GM19397 (cell line): ENCODE data around the gene KCNH2.
A peak's percentile ranks its signal among the peaks of the same experiment; 100 is the strongest.

Source experiments
- ATAC-seq: cut with Tn5 transposase; IDR thresholded peaks from one replicate; pipeline ENCODE4 v1.9.1; 2021; ENCODE audit warnings: mild to moderate bottlenecking, moderate library complexity; ENCODE audit not compliant: unreplicated experiment

KCNH2 gene

GRCh38 chr7:150962553-150963399 is 15.3 kb downstream of the KCNH2 start:
- ATAC-seq, result peak; percentile 75

GRCh38 chr7:150962290-150962552 is 15.9 kb downstream of the KCNH2 start:
- ATAC-seq, result no peak

GRCh38 chr7:150961510-150962289 is 16.4 kb downstream of the KCNH2 start:
- no peak for ATAC-seq

- no peak for ATAC-seq
Observed at GRCh38 chr7:150959739-150960734, 18.1 kb downstream of the KCNH2 start.

- ATAC-seq, result no peak
Observed at GRCh38 chr7:150959081-150959480, 19.0 kb downstream of the KCNH2 start.

- no peak for ATAC-seq
Observed at GRCh38 chr7:150958597-150958996, 19.5 kb downstream of the KCNH2 start.

- no peak for ATAC-seq
Observed at GRCh38 chr7:150958062-150958552, 20.0 kb downstream of the KCNH2 start.

GRCh38 chr7:150957133-150958020 is 20.7 kb downstream of the KCNH2 start:
- ATAC-seq, result no peak

GRCh38 chr7:150956395-150957132 is 21.6 kb downstream of the KCNH2 start:
- ATAC-seq, result no peak

- no peak for ATAC-seq
Observed at GRCh38 chr7:150955519-150956394, 22.4 kb downstream of the KCNH2 start.

- ATAC-seq, result no peak
Observed at GRCh38 chr7:150954986-150955518, 23.1 kb downstream of the KCNH2 start.

- no peak for ATAC-seq
Observed at GRCh38 chr7:150954201-150954985, 23.7 kb downstream of the KCNH2 start.

- ATAC-seq, result no peak
Observed at GRCh38 chr7:150953061-150953997, 24.8 kb downstream of the KCNH2 start.

- ATAC-seq, result no peak
Observed at GRCh38 chr7:150952331-150953050, 25.6 kb downstream of the KCNH2 start.

- no peak for ATAC-seq
Observed at GRCh38 chr7:150951521-150951920, 26.6 kb downstream of the KCNH2 start.

- ATAC-seq, result no peak
Observed at GRCh38 chr7:150951181-150951520, 27.0 kb downstream of the KCNH2 start.
